ENCODE results near the gene ZDHHC16. TPM values are rescaled to one million over a fixed set of nuclear protein-coding genes. Genes with fewer than 3 reads are reported as not detected.
"Not testable (repeated sequence)": the region's sequence is repeated elsewhere in the genome, so short reads cannot be mapped to it uniquely, and the experiment has no call there.

ZDHHC16 gene
- total RNA-seq, 6 experiments from 2014 or later, result 15.8 to 27.0 (median 22.8) TPM

GRCh38 chr10:97475936-97476594 is 30.1 kb downstream of the ZDHHC16 start:
- WGBS (ENCODE audit: insufficient coverage, low coverage, low lambda C conversion rate, missing lambda C conversion rate), result 90% methylated on average over 1 of the region's 2 CpGs
- H3K4me1 ChIP-seq, result no peaks in the 10 kb centered on the region
- no peak overlapping the region for H3K27ac ChIP-seq
- DNase-seq, result peak in 1 of 3 donors; percentile 33
- ATAC-seq, result peak in 2 of 4 donors; percentile 50 to 61
- H3K27me3 ChIP-seq, result no peaks in the 10 kb centered on the region
- intact Hi-C loops (cut with DNase I), result no loop called here
- H3K9me3 ChIP-seq, result no peaks in the 10 kb centered on the region
- H3K4me3 ChIP-seq, result no peak overlapping the region
- TF ChIP-seq POLR2A (IDR thresholded peaks at IDR 0.05) (no peak), CTCF (IDR thresholded peaks at IDR 0.05) (no peak)
- peaks cover 4 to 52% (median 22%) of the 10 kb centered on the region in 4 donors for H3K36me3 ChIP-seq

- WGBS (ENCODE audit: insufficient coverage, low coverage, low lambda C conversion rate, missing lambda C conversion rate), result 84% methylated on average over 4 of the region's 4 CpGs
- H3K36me3 ChIP-seq, result peaks cover 0 to 46% (median 13%) of the 10 kb centered on the region in 4 donors
- H3K4me1 ChIP-seq; H3K27me3 ChIP-seq; intact Hi-C loops (cut with DNase I); ATAC-seq; H3K27ac ChIP-seq; H3K9me3 ChIP-seq; H3K4me3 ChIP-seq: not testable (repeated sequence)
- peak in 1 of 3 donors; percentile 17 for DNase-seq
Observed at GRCh38 chr10:97479410-97479809, 33.4 kb downstream of the ZDHHC16 start.

- no peaks in the 10 kb centered on the region for H3K4me1 ChIP-seq
- DNase-seq, result peak in 1 of 3 donors; percentile 32
- no peaks in the 10 kb centered on the region for H3K9me3 ChIP-seq
- ATAC-seq, result no peak
- H3K4me3 ChIP-seq, result no peak overlapping the region
- no peaks in the 10 kb centered on the region for H3K27me3 ChIP-seq
- TF ChIP-seq POLR2A (IDR thresholded peaks at IDR 0.05) (no peak), CTCF (IDR thresholded peaks at IDR 0.05) (no peak)
- intact Hi-C loops (cut with DNase I), result no loop called here
- WGBS (ENCODE audit: insufficient coverage, low coverage, low lambda C conversion rate, missing lambda C conversion rate), result 71% methylated on average over 5 of the region's 9 CpGs
- no peak overlapping the region for H3K27ac ChIP-seq
- peaks cover 0 to 44% (median 12%) of the 10 kb centered on the region in 4 donors for H3K36me3 ChIP-seq
Observed at GRCh38 chr10:97479939-97480338, 34.0 kb downstream of the ZDHHC16 start.

- intact Hi-C loops (cut with DNase I), result no loop called here
- H3K27ac ChIP-seq, result no peak overlapping the region
- WGBS (ENCODE audit: insufficient coverage, low coverage, low lambda C conversion rate, missing lambda C conversion rate), result 100% methylated on average over 4 of the region's 4 CpGs
- H3K36me3 ChIP-seq, result peaks cover 0 to 38% (median 12%) of the 10 kb centered on the region in 4 donors
- ATAC-seq, result no peak
- H3K4me3 ChIP-seq, result no peak overlapping the region
- TF ChIP-seq POLR2A (IDR thresholded peaks at IDR 0.05) (no peak), CTCF (IDR thresholded peaks at IDR 0.05) (no peak)
- H3K4me1 ChIP-seq, result peaks cover 0 to 4% (median under 1%) of the 10 kb centered on the region in 4 donors
- H3K27me3 ChIP-seq, result no peaks in the 10 kb centered on the region
- no peaks in the 10 kb centered on the region for H3K9me3 ChIP-seq
- DNase-seq, result no peak
Observed at GRCh38 chr10:97481071-97481470, 35.1 kb downstream of the ZDHHC16 start.

- ATAC-seq, result no peak
- Histone ChIP-seq H3K36me3 (peaks cover 0 to 28% (median 6%) of the 10 kb centered on the region in 4 donors), H3K4me3 (no peak overlapping the region), H3K9me3 (no peaks in the 10 kb centered on the region), H3K27me3 (no peaks in the 10 kb centered on the region), H3K27ac (no peak overlapping the region), H3K4me1 (peaks cover 0 to 9% (median 2%) of the 10 kb centered on the region in 4 donors)
- WGBS (ENCODE audit: insufficient coverage, low coverage, low lambda C conversion rate, missing lambda C conversion rate), result 89% methylated on average over 1 of the region's 1 CpG
- no peak for DNase-seq
- intact Hi-C loops (cut with DNase I), result no loop called here
- no peak for TF ChIP-seq CTCF (IDR thresholded peaks at IDR 0.05)
- no peak for TF ChIP-seq POLR2A (IDR thresholded peaks at IDR 0.05)
Observed at GRCh38 chr10:97482381-97482780, 36.4 kb downstream of the ZDHHC16 start.
